Karpas-422 (cell line): ENCODE data around the gene NECAB3. TPM values are rescaled to one million over a fixed set of nuclear protein-coding genes. Genes with fewer than 3 reads are reported as not detected.

Experiments
- DNase-seq: peaks from one replicate; pipeline ENCODE4 v3.0.0-alpha.2; 2015
- H2AFZ ChIP-seq: fragments of 200-600 bp; sonication (generic); 2 replicates; pipeline ENCODE4 v1.6.1; 2014; ENCODE audit warnings: antibody characterized with exemption, low read length, mixed read lengths
- H3K27ac ChIP-seq: fragments of 200-600 bp; sonication (generic); 2 replicates; pipeline ENCODE4 v1.5.1; 2014; ENCODE audit warnings: mild to moderate bottlenecking, low read length, moderate library complexity
- H3K27me3 ChIP-seq: fragments of 200-600 bp; sonication (generic); 2 replicates; pipeline ENCODE4 v1.6.1; 2014; ENCODE audit warnings: low read length, mixed read lengths
- H3K36me3 ChIP-seq: fragments of 200-600 bp; sonication (generic); 2 replicates; pipeline ENCODE4 v1.6.1; 2014; ENCODE audit warnings: low read length, mixed read lengths; ENCODE audit not compliant: insufficient read depth
- H3K4me1 ChIP-seq: fragments of 200-600 bp; sonication (generic); 2 replicates; pipeline ENCODE4 v1.6.1; 2014; ENCODE audit warnings: mild to moderate bottlenecking, low read length, mixed read lengths
- H3K4me2 ChIP-seq: fragments of 200-600 bp; sonication (generic); 2 replicates; pipeline ENCODE4 v1.6.1; 2014; ENCODE audit warnings: low read length, low read depth, mild to moderate bottlenecking; ENCODE audit not compliant: poor library complexity, severe bottlenecking
- H3K4me3 ChIP-seq: fragments of 200-600 bp; sonication (generic); 2 replicates; pipeline ENCODE4 v1.5.1; 2014; ENCODE audit warnings: mild to moderate bottlenecking, antibody characterized with exemption, low read length, mixed read lengths
- H3K79me2 ChIP-seq: fragments of 200-600 bp; sonication (generic); 2 replicates; pipeline ENCODE4 v1.6.1; 2014; ENCODE audit warnings: mild to moderate bottlenecking, low read length, mixed read lengths
- H3K9ac ChIP-seq: fragments of 200-600 bp; sonication (generic); 2 replicates; pipeline ENCODE4 v1.6.0; 2014; ENCODE audit warnings: low read length
- H3K9me2 ChIP-seq: fragments of 200-600 bp; sonication (generic), shearing (Covaris generic); replicated peaks from 2 replicates; pipeline ENCODE4 v1.6.0; 2014; ENCODE audit warnings: mild to moderate bottlenecking, low read length, moderate library complexity; ENCODE audit not compliant: insufficient read depth
- H3K9me3 ChIP-seq: fragments of 300-700, 200-600 bp; sonication (generic); 2 replicates; pipeline ENCODE4 v1.6.1; 2014; ENCODE audit warnings: low read length, mixed read lengths
- H4K20me1 ChIP-seq: fragments of 200-600 bp; sonication (generic); 2 replicates; pipeline ENCODE4 v1.6.1; 2014; ENCODE audit warnings: mild to moderate bottlenecking, antibody characterized with exemption, low read length, low read depth; ENCODE audit not compliant: insufficient read depth
- total RNA-seq: library from RNA; depleted of rRNA; stranded (reverse); fragments of >200 nt; shearing (Covaris generic); gene quantifications from 2 replicates; pipeline ENCODE4 v1.2.3, GENCODE V29; 2014; ENCODE audit warnings: low replicate concordance; rRNA removed

NECAB3 gene
- total RNA-seq, 1 experiment from 2014 or later: 38.2 TPM

- H3K27ac ChIP-seq: peak overlapping the region; percentile 83
- H2AFZ ChIP-seq: no peak overlapping the region
- no peaks in the 10 kb centered on the region for H3K9me3 ChIP-seq
- no peak overlapping the region for H3K9ac ChIP-seq
- no peak overlapping the region for H3K4me3 ChIP-seq
- no peaks in the 10 kb centered on the region for H3K27me3 ChIP-seq
- DNase-seq: no peak
- no peaks in the 10 kb centered on the region for H4K20me1 ChIP-seq
- peaks cover 29% of the 10 kb centered on the region for H3K79me2 ChIP-seq
- H3K4me1 ChIP-seq: peaks cover 36% of the 10 kb centered on the region
- peaks cover 28% of the 10 kb centered on the region; the same call in 1 of the 2 replicates for H3K36me3 ChIP-seq
- no peaks in the 10 kb centered on the region for H3K9me2 ChIP-seq
- peak overlapping the region; percentile 43 for H3K4me2 ChIP-seq
Measured at GRCh38 chr20:33622705-33623365, 51.4 kb downstream of the NECAB3 start.

- H3K27me3 ChIP-seq: no peaks in the 10 kb centered on the region
- DNase-seq: peak; percentile 65
- no peak overlapping the region for H2AFZ ChIP-seq
- H3K9me2 ChIP-seq: no peaks in the 10 kb centered on the region
- no peaks in the 10 kb centered on the region for H4K20me1 ChIP-seq
- no peaks in the 10 kb centered on the region for H3K9me3 ChIP-seq
- peak overlapping the region; percentile 21 for H3K9ac ChIP-seq
- peaks cover 36% of the 10 kb centered on the region for H3K4me1 ChIP-seq
- H3K4me3 ChIP-seq: 0 out of 2 replicates have a peak overlapping the region, but pooled peaks have one; percentile 7
- H3K27ac ChIP-seq: peak overlapping the region; percentile 83
- H3K36me3 ChIP-seq: peaks cover 32% of the 10 kb centered on the region; the same call in 1 of the 2 replicates
- peaks cover 30% of the 10 kb centered on the region for H3K79me2 ChIP-seq
- peak overlapping the region; percentile 43 for H3K4me2 ChIP-seq
Measured at GRCh38 chr20:33621717-33622400, 52.4 kb downstream of the NECAB3 start.

DNA sequence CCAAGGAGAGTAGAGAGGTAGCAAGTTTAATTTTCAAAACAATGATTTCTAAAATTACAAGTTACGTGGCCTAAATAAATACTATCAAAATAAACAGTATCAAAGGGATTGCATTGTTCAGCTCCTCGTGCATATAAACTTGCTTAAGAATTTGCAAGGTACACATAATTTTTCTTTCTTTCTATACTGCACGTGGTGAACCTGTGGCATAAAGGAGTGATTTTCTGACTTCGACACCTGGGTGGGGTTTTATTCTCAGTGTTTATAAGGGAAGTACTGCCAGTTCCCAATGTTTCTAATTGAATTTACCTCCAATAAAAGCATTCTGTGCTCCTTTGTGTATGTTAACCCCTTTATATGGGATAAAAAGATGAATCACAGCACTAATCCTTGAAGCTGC, 62.2 kb downstream of the NECAB3 start:
- Histone ChIP-seq H3K79me2 (peaks cover 72% of the 10 kb centered on the region), H3K9me3 (no peaks in the 10 kb centered on the region), H4K20me1 (no peaks in the 10 kb centered on the region), H3K27me3 (no peaks in the 10 kb centered on the region), H3K27ac (no peak overlapping the region; the same call in 1 of the 2 replicates), H3K4me1 (peaks cover 41% of the 10 kb centered on the region), H3K4me3 (no peak overlapping the region), H3K9ac (no peak overlapping the region), H2AFZ (no peak overlapping the region), H3K4me2 (no peak overlapping the region), H3K9me2 (no peaks in the 10 kb centered on the region), H3K36me3 (peaks cover 73% of the 10 kb centered on the region)
- no peak for DNase-seq

DNA sequence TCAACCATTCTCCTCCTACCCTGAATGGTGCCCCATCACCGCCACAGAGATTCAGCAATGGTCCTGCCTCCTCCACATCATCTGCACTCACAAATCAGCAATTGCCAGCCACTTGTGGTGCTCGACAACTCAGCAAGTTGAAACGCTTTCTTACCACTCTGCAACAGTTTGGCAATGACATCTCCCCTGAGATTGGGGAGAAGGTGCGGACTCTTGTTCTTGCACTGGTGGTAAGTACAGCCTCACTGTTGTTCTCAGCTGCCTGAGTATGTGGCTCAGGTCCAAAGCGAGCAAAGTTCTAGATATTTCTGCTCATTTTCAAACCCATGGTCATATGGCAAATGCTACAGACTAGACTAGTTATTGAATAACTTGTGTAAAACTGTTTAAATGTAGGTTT, 63.1 kb downstream of the NECAB3 start:
- Histone ChIP-seq H3K4me1 (peaks cover 50% of the 10 kb centered on the region), H3K9me2 (no peaks in the 10 kb centered on the region), H4K20me1 (no peaks in the 10 kb centered on the region), H3K27ac (peak overlapping the region; percentile 51), H3K9ac (no peak overlapping the region), H3K4me3 (no peak overlapping the region), H3K36me3 (peaks cover 73% of the 10 kb centered on the region), H3K4me2 (no peak overlapping the region), H3K27me3 (no peaks in the 10 kb centered on the region), H2AFZ (no peak overlapping the region), H3K79me2 (peaks cover 72% of the 10 kb centered on the region), H3K9me3 (no peaks in the 10 kb centered on the region)
- DNase-seq: no peak

GRCh38 chr20:33609504-33609903, 64.7 kb downstream of the NECAB3 start:
- Histone ChIP-seq H3K36me3 (peaks cover 67% of the 10 kb centered on the region), H3K9ac (no peak overlapping the region), H3K4me2 (no peak overlapping the region), H3K4me3 (no peak overlapping the region), H3K9me2 (no peaks in the 10 kb centered on the region), H4K20me1 (no peaks in the 10 kb centered on the region), H3K27me3 (no peaks in the 10 kb centered on the region), H3K27ac (peak overlapping the region; percentile 51), H2AFZ (no peak overlapping the region), H3K4me1 (peaks cover 66% of the 10 kb centered on the region), H3K9me3 (no peaks in the 10 kb centered on the region), H3K79me2 (peaks cover 73% of the 10 kb centered on the region)
- peak; percentile 54 for DNase-seq

Other genes starting within 250 kb of the NECAB3 start
- 51.4 and 85.6 TPM in 2 replicates for gene SNTA1, start 230.7 kb downstream of the NECAB3 start, total RNA-seq
- gene CBFA2T2, start 184.3 kb downstream of the NECAB3 start, total RNA-seq: 47.6 and 54.8 TPM in 2 replicates
- 0.45 and 0.69 TPM in 2 replicates for gene C20orf144, start 12.1 kb downstream of the NECAB3 start, total RNA-seq
- gene ACTL10, start 7.5 kb downstream of the NECAB3 start, total RNA-seq: 2.5 and 9.2 TPM in 2 replicates
- 19.2 and 37.2 TPM in 2 replicates for gene E2F1, start 12.0 kb upstream of the NECAB3 start, total RNA-seq
- 3.8 and 4.7 TPM in 2 replicates for gene PXMP4, start 45.9 kb upstream of the NECAB3 start, total RNA-seq
- gene ZNF341, start 57.6 kb upstream of the NECAB3 start, total RNA-seq: 3.0 and 4.9 TPM in 2 replicates
- gene CHMP4B, start 136.9 kb upstream of the NECAB3 start, total RNA-seq: 33.8 and 45.5 TPM in 2 replicates